SKM-1 treated with dmso at 0.1 percent for 144 hours (cell line): Measurements from ENCODE around the gene PITRM1.

ENCODE experiments used
- DNase-seq: peaks from one replicate; lab custom pipeline; 2025; ENCODE audit not compliant: unreplicated experiment; lab: John Stamatoyannopoulos, UW

Gene PITRM1

GRCh38 chr10:3104251-3104918, 68.2 kb downstream of the PITRM1 start:
- no peak for DNase-seq

GRCh38 chr10:3103646-3104045, 68.9 kb downstream of the PITRM1 start:
- no peak for DNase-seq

- DNase-seq: no peak
Measured at GRCh38 chr10:3102720-3103427, 69.7 kb downstream of the PITRM1 start.

- DNase-seq: no peak
Measured at GRCh38 chr10:3100856-3101640, 71.5 kb downstream of the PITRM1 start.

DNA sequence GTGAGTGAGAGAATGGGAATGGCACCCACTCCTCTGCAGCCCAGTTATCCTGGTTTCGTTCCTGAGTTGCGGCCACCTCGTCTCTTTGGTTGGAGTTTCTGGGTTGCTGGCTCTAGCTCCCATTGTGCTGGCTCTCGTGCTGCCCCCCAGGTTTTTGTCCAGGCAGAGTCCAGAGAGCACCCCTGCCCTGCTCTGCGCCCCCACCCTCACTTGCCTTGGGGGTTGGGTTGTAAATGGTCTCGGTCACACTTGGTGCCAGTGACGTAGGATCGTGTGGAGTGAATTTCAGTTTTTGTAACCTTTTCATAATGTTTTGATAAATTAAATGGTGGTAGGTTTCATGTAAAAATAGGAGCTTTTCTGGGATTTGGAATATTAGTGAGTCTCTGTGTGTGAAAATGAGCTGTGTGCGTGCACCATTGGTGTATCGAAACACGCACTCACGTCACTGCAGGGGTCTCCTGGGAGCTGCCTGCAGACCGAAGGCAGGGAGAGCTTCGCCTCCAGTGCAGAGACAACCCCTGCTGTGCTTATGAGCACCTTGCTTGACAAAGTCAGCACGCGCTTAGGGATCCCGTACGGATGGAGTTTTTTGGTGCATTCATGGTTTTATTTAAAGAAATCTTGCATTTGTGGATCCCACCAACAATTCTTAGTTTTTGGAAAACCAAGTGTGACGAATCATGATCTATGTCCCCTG, 72.3 kb downstream of the PITRM1 start:
- no peak for DNase-seq

- DNase-seq: no peak
Measured at GRCh38 chr10:3099291-3100092, 73.1 kb downstream of the PITRM1 start.

GRCh38 chr10:3098689-3099088, 73.9 kb downstream of the PITRM1 start:
- DNase-seq: no peak

DNA sequence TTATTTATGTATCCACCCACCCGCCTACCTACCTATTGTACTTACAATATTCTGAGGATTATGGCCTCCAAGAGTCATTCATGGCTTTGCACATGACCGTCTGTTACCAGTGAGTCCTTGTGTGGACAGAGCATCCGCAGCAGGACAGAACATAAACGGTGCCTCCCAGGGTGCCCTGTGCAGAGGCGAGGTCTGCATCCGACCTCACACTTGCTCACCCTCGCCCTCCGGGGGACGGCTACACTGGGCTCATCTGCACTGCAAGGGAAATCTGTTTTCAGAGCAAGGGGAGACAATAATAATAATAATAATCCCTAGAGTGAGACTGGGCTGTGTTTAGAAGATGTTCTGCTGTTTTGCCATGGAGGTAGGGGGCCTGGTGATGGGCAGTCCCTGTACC, 75.4 kb downstream of the PITRM1 start:
- DNase-seq: no peak

- no peak for DNase-seq
Measured at GRCh38 chr10:3096149-3096548, 76.4 kb downstream of the PITRM1 start.

- DNase-seq: peak; percentile 59
Measured at GRCh38 chr10:3095373-3096139, 77.0 kb downstream of the PITRM1 start.

GRCh38 chr10:3094609-3095036, 78.0 kb downstream of the PITRM1 start:
- DNase-seq: no peak

DNA sequence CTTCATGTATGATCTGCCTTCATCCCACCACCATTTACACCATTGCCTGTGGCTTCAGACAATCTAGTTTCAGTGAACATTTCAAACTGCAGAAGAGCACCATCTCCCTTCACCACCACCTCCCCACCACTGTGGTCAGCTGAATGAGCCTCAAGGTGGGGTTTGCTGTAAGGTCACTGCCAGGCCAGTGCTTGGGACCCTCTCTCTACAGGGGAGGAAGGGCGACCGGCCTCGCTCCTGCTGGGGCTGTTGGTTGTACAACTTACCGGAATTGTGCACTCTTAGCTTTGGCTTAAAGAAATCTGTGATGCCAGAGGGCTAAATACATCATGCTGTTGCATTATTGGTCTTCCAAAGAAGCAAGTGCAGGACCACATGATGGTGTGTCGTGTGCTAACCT, 78.6 kb downstream of the PITRM1 start:
- no peak for DNase-seq

DNA sequence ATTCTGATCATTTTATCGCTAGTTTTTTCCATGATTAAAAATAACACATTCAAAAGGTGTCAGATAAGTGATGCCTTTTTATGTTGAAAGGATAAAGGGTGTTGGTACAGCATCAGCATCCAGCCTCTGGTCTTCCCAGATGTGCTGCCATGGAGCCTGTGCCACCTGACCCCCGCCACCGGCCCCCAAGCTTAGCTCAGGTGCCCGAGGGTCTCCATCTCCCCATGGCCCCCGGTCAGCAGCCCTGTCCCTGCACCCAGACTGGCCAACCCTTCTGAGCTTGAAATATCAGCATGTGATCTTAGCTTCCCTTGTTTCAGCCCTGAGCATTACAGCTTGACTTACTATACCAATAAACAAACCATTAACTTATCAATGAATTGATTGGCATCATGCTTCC, 80.7 kb downstream of the PITRM1 start:
- no peak for DNase-seq

DNA sequence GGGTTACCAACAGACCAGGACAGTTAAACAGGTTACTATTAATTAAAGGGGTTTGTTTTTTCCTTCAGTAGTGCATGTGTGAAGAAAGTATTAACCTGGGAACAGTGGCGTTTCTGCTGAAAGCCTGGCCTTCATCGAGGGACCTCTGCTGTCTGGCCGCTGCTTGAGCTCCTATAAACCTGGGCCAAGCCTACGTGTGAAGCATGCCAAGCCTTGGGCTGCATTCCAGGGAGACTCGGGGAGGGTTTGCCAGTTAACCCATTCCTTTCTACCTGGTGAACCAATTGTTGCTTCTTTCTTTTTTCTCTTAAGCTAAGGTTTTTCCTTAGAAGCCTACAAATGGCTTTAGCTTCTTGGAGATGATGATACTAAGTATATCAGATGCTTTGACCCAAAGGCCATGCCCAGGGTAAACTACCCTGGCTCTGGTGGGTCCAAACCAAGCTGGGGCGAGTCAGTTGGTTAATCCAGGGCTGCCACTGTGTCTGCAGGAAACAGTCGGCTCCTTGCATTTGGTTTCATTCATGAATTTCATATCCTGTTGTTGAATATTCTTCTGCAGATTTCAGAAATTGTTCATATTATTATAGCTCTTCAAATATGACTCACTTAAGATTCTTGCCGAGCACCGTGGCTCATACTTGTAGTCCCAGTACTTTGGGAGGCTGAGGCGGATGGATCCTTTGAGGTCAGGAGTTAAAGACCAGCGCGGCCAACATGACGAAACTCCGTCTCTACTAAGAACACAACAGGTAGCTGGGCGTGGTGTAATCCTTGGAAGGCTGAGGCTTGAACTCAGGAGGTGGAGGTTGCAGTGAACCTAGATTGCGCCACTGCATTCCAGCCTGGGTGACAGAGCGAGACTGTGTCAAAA, 81.4 kb downstream of the PITRM1 start:
- DNase-seq: no peak

- no peak for DNase-seq
Measured at GRCh38 chr10:3090388-3090787, 82.2 kb downstream of the PITRM1 start.
